Stimulated activated CD4-positive, alpha-beta T cell treated with anti-CD3 and anti-CD28 coated beads, TNF-alpha, amount 100 ng/mL, for 1 hour (primary cell): ENCODE measurements around the gene PDXP.
A peak's percentile ranks its signal among the peaks of the same experiment; 100 is the strongest.

Experiments
- DNase-seq, 3 donors: peaks; one replicate each; pipeline ENCODE4 v3.0.0-alpha.2; 2020; ENCODE audit warnings: low read depth in 3 of 3, low spot score in 1 of 3

PDXP gene

GRCh38 chr22:37627545-37627944 lies 31.0 kb upstream of the PDXP start:
- no peak for DNase-seq

GRCh38 chr22:37628830-37629229 lies 29.7 kb upstream of the PDXP start:
- DNase-seq: no peak

GRCh38 chr22:37629928-37630327 lies 28.6 kb upstream of the PDXP start:
- no peak for DNase-seq

- no peak for DNase-seq
Observed at GRCh38 chr22:37630839-37631435, 27.6 kb upstream of the PDXP start.

- DNase-seq: no peak
Observed at GRCh38 chr22:37631448-37632173, 26.9 kb upstream of the PDXP start.

- no peak for DNase-seq
Observed at GRCh38 chr22:37632174-37633088, 26.1 kb upstream of the PDXP start.

- DNase-seq: no peak
Observed at GRCh38 chr22:37633089-37633624, 25.4 kb upstream of the PDXP start.

GRCh38 chr22:37633625-37634416 lies 24.7 kb upstream of the PDXP start:
- DNase-seq: no peak

GRCh38 chr22:37634417-37634924 lies 24.1 kb upstream of the PDXP start:
- no peak for DNase-seq

- DNase-seq: no peak
Observed at GRCh38 chr22:37635157-37635556, 23.4 kb upstream of the PDXP start.

GRCh38 chr22:37636186-37636948 lies 22.2 kb upstream of the PDXP start:
- no peak for DNase-seq

- no peak for DNase-seq
Observed at GRCh38 chr22:37636949-37637273, 21.6 kb upstream of the PDXP start.

GRCh38 chr22:37638391-37639069 lies 20.0 kb upstream of the PDXP start:
- no peak for DNase-seq

GRCh38 chr22:37639070-37639760 lies 19.3 kb upstream of the PDXP start, which contains the start of gene SH3BP1:
Gene SH3BP1 (plus strand): TSS chr22:37639669. CDS start chr22:37639788, 119 bp downstream.
- peak in 1 of 3 donors; percentile 43 for DNase-seq

GRCh38 chr22:37639771-37640590 lies 18.5 kb upstream of the PDXP start:
- no peak for DNase-seq

- DNase-seq: no peak
Observed at GRCh38 chr22:37640591-37641560, 17.6 kb upstream of the PDXP start.

GRCh38 chr22:37641561-37641949 lies 17.0 kb upstream of the PDXP start:
- DNase-seq: no peak
